ENCODE results near the gene DENND5B.
"Not testable (repeated sequence)": the region's sequence is repeated elsewhere in the genome, so short reads cannot be mapped to it uniquely, and the experiment has no call there.

The DENND5B gene

DNA sequence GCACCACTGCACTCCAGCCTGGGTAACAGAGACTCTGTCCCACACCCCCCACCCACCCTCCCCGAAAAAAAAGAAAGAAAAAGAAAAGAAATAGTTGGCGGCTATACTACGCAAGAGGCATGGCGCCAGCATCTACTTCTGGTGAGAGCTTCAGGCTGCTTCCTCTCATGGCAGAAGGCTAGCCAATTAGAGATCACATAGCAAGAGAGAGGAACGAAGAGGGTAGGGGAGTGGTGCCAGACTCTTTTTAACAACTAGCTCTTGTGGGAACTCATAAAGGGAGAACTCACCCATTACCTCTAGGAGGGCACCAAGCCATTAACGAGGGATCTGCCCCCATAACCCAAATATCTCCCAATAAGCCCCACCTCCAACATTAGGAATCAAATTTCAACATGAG is 6.2 kb downstream of the DENND5B start:
- Mint-ChIP-seq H3K9me3 (no peaks in the 10 kb centered on the region), H3K4me3 (no peak overlapping the region), H3K27ac (no peak overlapping the region), H3K4me1 (peaks cover 4% of the 10 kb centered on the region), H3K36me3 (peaks cover 3% of the 10 kb centered on the region), H3K27me3 (peaks cover 32% of the 10 kb centered on the region)
- DNase-seq, result no peak
- CTCF ChIA-PET, result no interaction called here

DNA sequence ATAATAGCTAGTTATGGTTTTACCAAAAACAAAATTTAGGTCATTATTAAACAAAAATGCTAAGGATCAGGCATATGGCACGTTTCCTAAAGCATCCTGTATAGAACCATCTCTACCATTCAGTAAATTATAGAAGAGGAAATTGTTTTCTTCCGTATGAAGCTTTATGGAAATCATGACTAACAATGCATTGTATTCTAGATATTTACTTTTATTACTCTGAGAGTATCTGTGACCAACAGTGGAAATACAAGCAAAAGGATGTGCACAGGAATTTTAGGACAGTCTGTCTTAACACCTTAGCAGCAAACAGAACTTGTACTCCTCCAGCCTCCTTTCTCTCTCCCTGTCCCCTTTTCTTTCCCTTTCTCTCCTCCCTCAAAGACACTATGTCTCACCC is 7.1 kb downstream of the DENND5B start:
- Mint-ChIP-seq H3K4me1 (no peaks in the 10 kb centered on the region), H3K27ac (no peak overlapping the region), H3K27me3 (peaks cover 23% of the 10 kb centered on the region), H3K36me3 (no peaks in the 10 kb centered on the region), H3K4me3 (no peak overlapping the region), H3K9me3 (no peaks in the 10 kb centered on the region)
- no peak for DNase-seq
- CTCF ChIA-PET, result no interaction called here

DNA sequence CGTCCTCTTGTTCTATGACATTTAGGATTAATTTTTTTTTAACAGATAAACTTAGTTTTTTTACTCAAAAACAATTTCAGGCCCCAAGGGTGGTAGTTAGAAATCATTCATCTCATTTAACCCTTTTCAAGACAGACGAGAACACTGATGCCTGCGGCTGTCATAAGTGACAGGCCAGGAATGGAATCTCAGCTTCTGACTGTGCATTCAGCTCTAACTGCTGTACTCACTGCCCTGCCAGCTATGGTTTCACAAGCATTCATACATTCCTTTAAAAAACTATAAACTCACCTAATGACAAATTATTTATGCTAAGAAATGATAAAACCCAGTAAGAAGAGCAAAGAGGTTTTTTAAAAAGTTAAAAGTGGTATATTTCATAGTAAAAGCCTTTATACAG is 8.8 kb downstream of the DENND5B start:
- H3K4me3 Mint-ChIP-seq, result no peak overlapping the region
- CTCF ChIA-PET, result no interaction called here
- H3K4me1 Mint-ChIP-seq, result no peaks in the 10 kb centered on the region
- peaks cover 10% of the 10 kb centered on the region for H3K27me3 Mint-ChIP-seq
- H3K27ac Mint-ChIP-seq, result no peak overlapping the region
- H3K36me3 Mint-ChIP-seq, result no peaks in the 10 kb centered on the region
- H3K9me3 Mint-ChIP-seq, result no peaks in the 10 kb centered on the region
- DNase-seq, result no peak

DNA sequence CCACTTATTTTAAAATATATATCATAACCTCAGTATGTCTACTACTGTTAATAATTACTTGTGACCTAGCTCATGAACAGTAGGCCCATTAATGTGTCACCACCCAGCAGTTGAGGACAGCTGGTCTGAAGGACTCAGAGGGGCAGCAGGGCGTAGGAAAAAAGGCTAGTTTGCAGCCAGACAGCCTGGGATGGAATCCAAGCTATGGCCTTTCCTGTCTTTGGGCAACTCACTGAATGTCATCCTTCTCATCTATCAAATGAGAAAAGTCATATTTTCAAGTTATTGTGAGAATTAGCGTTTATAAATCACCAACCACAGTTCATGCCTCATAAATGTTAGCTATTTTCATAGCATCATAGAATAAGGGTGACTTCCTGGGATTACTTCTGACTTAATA is 12.3 kb downstream of the DENND5B start:
- H3K9me3 Mint-ChIP-seq, result no peaks in the 10 kb centered on the region
- no peak for DNase-seq
- H3K4me1 Mint-ChIP-seq, result no peaks in the 10 kb centered on the region
- H3K36me3 Mint-ChIP-seq, result no peaks in the 10 kb centered on the region
- CTCF ChIA-PET, result no interaction called here
- H3K27ac Mint-ChIP-seq, result no peak overlapping the region
- H3K27me3 Mint-ChIP-seq, result peaks cover 13% of the 10 kb centered on the region
- H3K4me3 Mint-ChIP-seq, result no peak overlapping the region

DNA sequence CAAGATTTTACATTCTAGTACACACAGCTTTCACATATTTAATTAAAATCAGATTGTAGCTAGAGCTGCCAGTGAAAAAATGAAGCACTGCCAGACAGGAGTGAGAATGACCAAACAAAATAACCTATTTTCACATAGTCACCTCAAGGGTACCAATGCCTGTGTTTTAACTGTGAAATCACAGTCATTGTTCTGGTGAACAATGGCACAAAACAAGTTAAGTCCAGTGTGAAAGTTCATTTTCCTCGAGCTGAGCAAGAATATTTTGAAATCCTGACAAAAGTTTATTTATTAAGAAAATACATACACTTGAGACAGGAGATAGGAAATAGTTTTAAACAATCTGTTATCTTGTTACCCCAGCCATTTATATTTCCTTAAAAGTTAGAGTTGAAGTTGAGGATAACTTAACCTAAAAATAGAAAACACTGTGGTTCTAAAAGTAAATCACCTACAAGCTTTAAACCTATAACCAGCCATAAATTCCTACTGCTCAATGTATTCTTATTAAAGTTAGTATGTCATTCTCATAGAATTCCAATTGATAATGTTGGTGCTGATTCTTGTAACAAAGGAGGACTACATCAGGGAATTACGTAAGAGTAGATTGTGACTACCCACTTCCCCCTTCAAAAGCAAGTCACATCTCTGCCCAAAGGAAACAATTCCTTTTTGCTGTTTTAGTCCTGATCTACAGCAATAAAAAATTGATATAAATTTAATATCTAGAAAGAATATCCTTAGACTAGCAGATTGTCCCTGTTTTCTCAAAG is 15.9 kb downstream of the DENND5B start:
- H3K36me3 Mint-ChIP-seq, result no peaks in the 10 kb centered on the region
- no peaks in the 10 kb centered on the region for H3K4me1 Mint-ChIP-seq
- H3K27me3 Mint-ChIP-seq, result peaks cover 13% of the 10 kb centered on the region
- H3K9me3 Mint-ChIP-seq, result no peaks in the 10 kb centered on the region
- H3K27ac Mint-ChIP-seq, result no peak overlapping the region
- no peak for DNase-seq
- CTCF ChIA-PET, result no interaction called here
- H3K4me3 Mint-ChIP-seq, result no peak overlapping the region

DNA sequence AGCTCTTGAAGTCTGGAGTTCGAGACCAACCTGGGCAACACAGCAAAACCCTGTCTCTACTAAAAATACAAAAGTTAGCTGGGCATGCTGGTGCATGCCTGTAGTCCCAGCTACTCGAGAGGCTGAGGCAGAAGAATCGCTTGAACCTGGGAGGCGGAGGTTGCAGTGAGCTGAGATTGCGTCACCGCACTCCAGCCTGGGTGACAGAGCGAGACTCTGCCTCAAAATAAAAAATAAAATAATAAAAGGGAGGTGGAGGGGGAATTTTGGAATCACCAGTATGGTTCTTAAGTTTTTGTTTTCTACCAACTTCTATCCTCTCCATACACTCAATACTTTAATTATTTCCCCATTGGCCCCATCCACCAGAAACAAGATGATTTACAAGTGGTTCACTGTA is 16.6 kb downstream of the DENND5B start:
- H3K9me3 Mint-ChIP-seq, CTCF ChIA-PET, H3K27ac Mint-ChIP-seq, H3K4me1 Mint-ChIP-seq, H3K36me3 Mint-ChIP-seq, H3K4me3 Mint-ChIP-seq, DNase-seq: not testable (repeated sequence)
- peaks cover 13% of the 10 kb centered on the region for H3K27me3 Mint-ChIP-seq

DNA sequence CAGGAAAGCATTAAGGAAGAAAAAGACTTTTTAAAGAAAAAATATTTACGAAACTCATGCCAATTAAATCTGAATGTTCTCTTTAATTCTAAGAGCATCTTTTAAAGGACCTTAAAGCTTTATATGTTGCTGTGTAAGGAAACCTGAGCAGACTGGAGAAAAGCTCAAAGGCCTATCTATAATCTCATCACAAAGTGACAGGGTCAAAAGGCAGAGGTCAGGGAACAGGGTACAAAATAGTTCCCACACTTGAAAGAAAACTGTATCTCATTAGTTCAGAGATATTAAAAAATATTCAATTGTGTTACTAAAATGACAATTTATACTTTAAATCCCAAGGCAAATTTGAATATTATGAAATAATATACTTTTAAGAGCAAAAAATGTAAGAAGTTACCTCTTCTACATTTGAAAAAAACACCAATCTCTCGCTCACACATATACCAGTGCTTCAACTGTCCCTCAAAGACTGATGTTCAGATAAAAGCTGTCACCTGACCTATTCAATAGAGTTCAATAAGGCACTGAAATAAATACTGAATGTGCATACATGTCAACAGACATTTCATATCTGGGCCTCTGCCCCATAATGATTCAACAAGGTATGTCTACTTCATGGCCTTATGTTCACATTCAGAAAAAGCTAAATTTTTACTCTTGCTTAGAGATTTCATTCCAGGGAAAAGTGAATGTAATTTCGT is 17.9 kb downstream of the DENND5B start:
- no peaks in the 10 kb centered on the region for H3K9me3 Mint-ChIP-seq
- DNase-seq, result no peak
- H3K27ac Mint-ChIP-seq, result no peak overlapping the region
- H3K4me3 Mint-ChIP-seq, result no peak overlapping the region
- CTCF ChIA-PET, result no interaction called here
- H3K27me3 Mint-ChIP-seq, result peaks cover 13% of the 10 kb centered on the region
- H3K4me1 Mint-ChIP-seq, result no peaks in the 10 kb centered on the region
- no peaks in the 10 kb centered on the region for H3K36me3 Mint-ChIP-seq

DNA sequence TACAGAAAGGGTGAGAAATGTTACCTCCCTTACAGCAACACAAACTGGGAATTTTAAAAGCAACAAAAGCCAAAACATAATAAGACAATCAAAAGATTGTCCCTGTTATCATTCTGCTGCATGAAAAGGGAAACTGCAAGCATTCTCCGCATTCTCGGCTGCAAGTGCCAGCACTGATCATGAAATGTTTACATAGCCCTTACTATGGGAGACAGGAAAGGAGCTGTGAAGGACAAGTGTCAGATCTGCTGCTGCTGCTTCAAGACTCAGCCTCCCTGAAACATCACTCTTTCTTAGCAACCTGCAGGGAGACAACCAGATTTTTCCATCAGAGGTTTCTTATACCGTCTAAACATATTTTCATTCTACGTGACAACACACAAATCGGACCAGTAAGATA is 20.1 kb downstream of the DENND5B start:
- Mint-ChIP-seq H3K27ac (no peak overlapping the region), H3K4me3 (no peak overlapping the region), H3K9me3 (no peaks in the 10 kb centered on the region), H3K4me1 (no peaks in the 10 kb centered on the region), H3K36me3 (no peaks in the 10 kb centered on the region), H3K27me3 (peaks cover 7% of the 10 kb centered on the region)
- CTCF ChIA-PET, result no interaction called here
- DNase-seq, result no peak

DNA sequence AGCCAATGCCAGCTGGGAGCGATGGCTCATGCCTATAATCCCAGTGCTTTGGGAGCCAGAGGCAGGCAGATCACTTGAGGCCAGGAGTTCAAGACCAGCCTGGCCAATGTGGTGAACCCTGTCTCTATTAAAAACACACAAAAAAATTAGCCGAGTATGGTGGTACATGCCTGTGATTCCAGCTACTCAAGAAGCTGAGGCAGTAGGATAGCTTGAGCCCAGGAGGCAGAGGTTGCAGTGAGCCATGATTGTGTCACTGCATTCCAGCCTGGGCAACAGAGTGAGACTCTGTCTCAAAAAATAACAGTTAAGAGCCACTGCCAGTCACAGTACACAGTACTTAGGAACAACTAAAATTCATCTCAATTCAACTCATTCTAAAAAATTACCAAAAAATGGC is 21.4 kb downstream of the DENND5B start:
- CTCF ChIA-PET, result interaction anchor here (0.6 kb wide), 1 partner anchor 667 kb away, joined by 3 read pairs; no protein-coding TSS in a partner anchor
- not testable (repeated sequence) for H3K36me3 Mint-ChIP-seq

DNA sequence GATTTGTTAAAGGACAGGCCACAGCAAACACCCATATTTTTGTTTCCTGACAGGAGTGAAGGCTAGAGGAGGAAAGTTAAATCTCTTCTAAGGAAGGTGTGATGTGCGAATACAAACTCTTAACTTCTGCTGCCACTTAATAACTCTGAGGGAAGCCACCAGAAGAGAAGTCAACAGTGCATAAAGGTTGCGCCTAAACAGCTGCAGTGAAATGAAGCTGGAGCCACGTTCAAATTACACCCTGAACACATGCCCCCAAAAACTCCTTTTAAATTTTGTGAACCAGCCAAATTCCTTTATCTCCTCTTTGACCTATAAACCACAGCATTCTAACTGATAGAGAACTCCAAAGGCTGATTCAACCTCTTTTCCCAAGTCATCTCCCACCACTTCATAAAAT is 22.4 kb downstream of the DENND5B start:
- CTCF ChIA-PET, result no interaction called here
- no peak for DNase-seq
- Mint-ChIP-seq H3K36me3 (no peaks in the 10 kb centered on the region), H3K27me3 (no peaks in the 10 kb centered on the region), H3K9me3 (no peaks in the 10 kb centered on the region), H3K4me1 (no peaks in the 10 kb centered on the region), H3K27ac (no peak overlapping the region), H3K4me3 (no peak overlapping the region)

More for the DNA sequence above, 21.4 kb downstream of the DENND5B start:
- H3K4me3 Mint-ChIP-seq, H3K9me3 Mint-ChIP-seq, H3K4me1 Mint-ChIP-seq, DNase-seq, H3K27ac Mint-ChIP-seq, H3K27me3 Mint-ChIP-seq: not testable (repeated sequence)

DNA sequence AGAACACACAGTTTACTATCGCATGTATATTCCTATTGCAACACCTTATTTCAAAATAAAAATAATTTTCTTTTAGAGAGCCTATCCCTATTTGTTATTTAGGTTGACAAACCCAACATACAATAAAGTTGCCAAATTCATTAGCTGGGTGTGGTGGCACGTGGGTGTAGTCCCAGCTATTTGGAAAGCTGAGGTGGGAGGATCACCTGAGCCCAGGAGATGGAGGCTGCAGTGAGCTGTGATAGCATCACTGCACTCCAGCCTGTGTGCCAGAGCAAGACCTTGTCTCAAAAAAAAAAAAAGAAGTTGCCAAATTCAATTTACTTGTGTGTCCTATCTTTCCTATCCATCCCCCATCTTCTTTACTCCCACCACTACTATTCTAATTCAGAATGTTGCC is 23.9 kb downstream of the DENND5B start:
- H3K27me3 Mint-ChIP-seq, result no peaks in the 10 kb centered on the region
- H3K4me3 Mint-ChIP-seq, result no peak overlapping the region
- no peak overlapping the region for H3K27ac Mint-ChIP-seq
- no peaks in the 10 kb centered on the region for H3K36me3 Mint-ChIP-seq
- no peaks in the 10 kb centered on the region for H3K9me3 Mint-ChIP-seq
- CTCF ChIA-PET, result interaction anchor here (0.5 to 0.6 kb wide), 2 partner anchors 144 to 165 kb away, joined by 3 read pairs; no protein-coding TSS in a partner anchor
- H3K4me1 Mint-ChIP-seq, result no peaks in the 10 kb centered on the region
- DNase-seq, result no peak

DNA sequence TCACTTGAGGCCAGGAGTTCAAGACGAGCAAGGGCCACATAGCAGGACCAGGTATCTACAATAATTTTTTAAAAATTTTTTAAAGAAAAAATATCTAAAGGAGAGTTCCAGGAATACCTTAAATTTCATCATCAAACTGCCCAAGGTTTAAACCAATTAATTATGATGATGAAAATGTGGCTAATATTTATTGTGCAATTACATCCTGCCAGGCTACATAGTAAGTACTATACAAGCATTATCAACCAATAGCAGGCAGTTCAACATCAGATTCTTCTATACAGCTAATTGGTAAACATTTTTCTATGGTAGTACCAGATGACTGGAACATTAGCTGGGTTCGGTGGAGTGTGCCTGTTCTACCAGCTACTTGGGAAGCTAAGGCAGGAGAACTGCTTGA is 24.4 kb downstream of the DENND5B start:
- Mint-ChIP-seq H3K9me3 (no peaks in the 10 kb centered on the region), H3K4me3 (no peak overlapping the region), H3K27ac (no peak overlapping the region), H3K4me1 (no peaks in the 10 kb centered on the region), H3K27me3 (no peaks in the 10 kb centered on the region), H3K36me3 (no peaks in the 10 kb centered on the region)
- DNase-seq, result no peak
- CTCF ChIA-PET, result interaction anchor here (0.5 to 0.7 kb wide), 2 partner anchors 144 to 1381 kb away, joined by 3 read pairs; no protein-coding TSS in a partner anchor

DNA sequence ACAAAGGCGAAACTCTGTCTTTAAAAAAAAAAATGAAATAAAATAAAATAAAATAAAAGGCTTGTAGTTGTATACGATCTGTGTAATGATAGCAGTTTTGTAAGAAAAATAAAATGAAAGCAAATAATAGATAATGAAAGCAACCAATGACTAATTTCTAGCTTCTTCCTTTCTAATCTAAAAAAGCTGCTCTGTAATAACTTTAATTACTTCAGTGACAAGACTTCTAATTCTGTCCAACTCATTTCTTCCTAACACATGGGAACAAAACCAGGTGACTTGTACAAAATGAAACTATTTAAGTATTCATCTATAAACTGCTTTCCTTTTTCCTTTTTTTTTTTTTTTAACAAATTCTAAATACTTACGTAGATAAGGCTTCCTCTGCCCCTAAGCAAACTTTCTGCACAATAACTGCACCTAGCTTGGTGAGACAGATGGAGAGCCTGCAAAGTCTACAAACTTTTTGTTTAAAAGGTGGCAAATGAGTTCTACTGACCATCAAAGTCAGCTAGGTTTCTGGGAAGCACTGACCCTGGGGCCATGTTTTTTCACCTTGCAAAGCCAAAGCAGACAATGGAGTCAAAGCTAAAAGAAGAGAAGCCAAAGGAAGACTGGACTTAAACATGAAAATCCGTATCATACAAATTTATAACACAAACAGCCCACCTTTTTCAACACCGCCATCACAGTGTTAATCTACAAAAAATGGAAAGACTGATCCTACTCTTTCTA is 28.2 kb downstream of the DENND5B start:
- H3K36me3 Mint-ChIP-seq, result no peaks in the 10 kb centered on the region
- H3K4me1 Mint-ChIP-seq, result no peaks in the 10 kb centered on the region
- no peak overlapping the region for H3K4me3 Mint-ChIP-seq
- no peak overlapping the region for H3K27ac Mint-ChIP-seq
- no peaks in the 10 kb centered on the region for H3K27me3 Mint-ChIP-seq
- CTCF ChIA-PET, result no interaction called here
- no peaks in the 10 kb centered on the region for H3K9me3 Mint-ChIP-seq
- DNase-seq, result no peak

DNA sequence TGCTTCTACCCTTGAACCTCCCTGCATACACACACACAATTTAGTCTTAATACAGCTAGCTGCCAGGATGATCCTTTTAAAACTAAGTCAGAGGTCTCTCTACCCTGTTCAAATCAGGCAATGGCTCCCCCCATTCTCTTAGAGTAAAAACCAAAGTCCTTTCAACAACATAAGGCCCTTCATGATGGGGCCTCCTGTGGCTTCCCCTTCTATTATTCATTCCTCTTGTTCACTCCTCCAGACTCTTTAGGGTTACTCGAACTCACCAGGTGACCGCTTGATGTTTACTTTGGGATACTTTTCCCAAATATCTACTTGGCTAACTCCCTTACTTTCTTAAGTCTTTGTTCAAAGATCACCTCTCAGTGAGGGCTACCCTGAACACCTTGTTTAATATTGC is 30.4 kb downstream of the DENND5B start:
- no peaks in the 10 kb centered on the region for H3K4me1 Mint-ChIP-seq
- H3K36me3 Mint-ChIP-seq, result no peaks in the 10 kb centered on the region
- CTCF ChIA-PET, result no interaction called here

DNA sequence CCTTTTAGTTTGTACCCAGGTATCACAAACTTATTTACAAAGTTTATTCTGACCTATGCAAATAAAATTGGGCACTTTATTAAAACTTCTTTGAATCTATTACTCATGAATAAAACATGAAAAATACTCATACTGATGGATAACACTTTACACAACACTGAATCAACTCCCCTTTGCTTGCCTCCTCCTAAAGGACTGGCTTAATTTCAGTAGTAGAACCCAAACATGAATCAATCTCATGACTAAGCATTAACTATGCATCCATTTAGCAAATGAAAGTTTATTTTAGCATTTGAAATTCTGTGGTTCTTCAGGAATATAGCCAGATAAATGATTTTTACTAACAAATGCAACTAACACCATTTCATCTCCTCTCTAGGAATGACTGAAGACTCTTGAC is 32.4 kb downstream of the DENND5B start:
- Mint-ChIP-seq H3K4me3 (no peak overlapping the region), H3K27ac (no peak overlapping the region), H3K4me1 (no peaks in the 10 kb centered on the region), H3K36me3 (no peaks in the 10 kb centered on the region), H3K27me3 (peaks cover 4% of the 10 kb centered on the region), H3K9me3 (no peaks in the 10 kb centered on the region)
- CTCF ChIA-PET, result no interaction called here
- no peak for DNase-seq

More for the DNA sequence above, 30.4 kb downstream of the DENND5B start:
- Mint-ChIP-seq H3K27me3 (peaks cover under 1% of the 10 kb centered on the region), H3K9me3 (no peaks in the 10 kb centered on the region), H3K27ac (no peak overlapping the region), H3K4me3 (no peak overlapping the region)
- no peak for DNase-seq
